Lung (tissue), 12 donors: Measurements from ENCODE around the gene NUBPL. TPM values are rescaled to one million over a fixed set of nuclear protein-coding genes. Genes with fewer than 3 reads are reported as not detected.

Experiments used
- ATAC-seq: fragments of 200-7000 bp; cut with Tn5 transposase; one replicate; pipeline ENCODE4 v1.9.1; 2020; ENCODE audit warnings: moderate number of reproducible peaks; ENCODE audit not compliant: insufficient read depth, low FRiP score
- DNase-seq, 3 donors: peaks; one replicate each; pipeline ENCODE4 v3.0.0-alpha.2; 2013 to 2017
- H3K27ac ChIP-seq, 2 donors: one replicate each; pipeline ENCODE4 v1.5.1; 2013; ENCODE audit warnings: mild to moderate bottlenecking in 2 of 2, moderate library complexity in 2 of 2, control low read depth in 1 of 2, inconsistent platforms in 1 of 2, low read depth in 1 of 2, low read length in 1 of 2
- H3K27me3 ChIP-seq, 3 donors: one replicate each; pipeline ENCODE4 v1.5.1; 2013; ENCODE audit warnings: low read length in 2 of 3; ENCODE audit not compliant: control insufficient read depth in 3 of 3, insufficient read depth in 3 of 3
- H3K36me3 ChIP-seq, 4 donors: one replicate each; pipeline ENCODE4 v1.5.1; 2013; ENCODE audit warnings: low read length in 4 of 4, mild to moderate bottlenecking in 1 of 4, moderate library complexity in 1 of 4; ENCODE audit not compliant: control insufficient read depth in 4 of 4, insufficient read depth in 4 of 4
- H3K4me1 ChIP-seq, 5 donors: one replicate each; pipeline ENCODE4 v1.5.1; 2013; ENCODE audit warnings: low read length in 5 of 5, mild to moderate bottlenecking in 2 of 5, moderate library complexity in 1 of 5; ENCODE audit not compliant: control insufficient read depth in 5 of 5, insufficient read depth in 5 of 5
- H3K4me3 ChIP-seq: one replicate; pipeline ENCODE4 v1.5.1; 2013; ENCODE audit warnings: mild to moderate bottlenecking, control low read depth, moderate library complexity
- H3K9ac ChIP-seq, 2 donors: one replicate each; pipeline ENCODE4 v1.5.1; 2013; ENCODE audit warnings: low read length in 2 of 2, control low read depth in 1 of 2; ENCODE audit not compliant: insufficient read depth in 1 of 2
- H3K9me3 ChIP-seq, 4 donors: one replicate each; pipeline ENCODE4 v1.5.1; 2013; ENCODE audit warnings: low read length in 3 of 4, mild to moderate bottlenecking in 1 of 4, moderate library complexity in 1 of 4; ENCODE audit not compliant: control insufficient read depth in 4 of 4, insufficient read depth in 3 of 4
- WGBS, 2 donors: extraction: QIAGEN DNeasy Blood & Tissue Kit; methylation state at CpG; one replicate each; pipeline ENCODE4 v1.1.7; 2013; 5-methylcytosine and 5-hydroxymethylcytosine counted together
- polyA plus RNA-seq, 2 donors: library from polyadenylated mRNA; stranded (reverse); fragments of 200-250 nt; gene quantifications; one replicate each; pipeline ENCODE4 v1.2.1, GENCODE V29; 2013
- total RNA-seq, 2 donors: library from RNA; depleted of rRNA in 1 of 2; stranded (reverse); fragments of >200 nt in 1 of 2; gene quantifications; one replicate each; pipeline ENCODE4 v1.2.1, GENCODE V29; 2014 to 2021
- TF ChIP-seq, protein P1 (sequence below): IDR thresholded peaks from 2 replicates; pipeline ENCODE4 v1.5.1; 2012; ENCODE audit warnings: mild to moderate bottlenecking; ENCODE audit errors: control extremely low read depth, extremely low read depth
- donor health status: control.
- donor health status: control.
- donor health status: Bipolar disorder and iron deficiency.
- donor health status: healthy.
- donor health status: DM: yes; HTN: yes; CAD: no.

NUBPL gene
- total and polyA plus RNA-seq, 4 donors: 3.0 to 20.9 (median 9.5) TPM

DNA sequence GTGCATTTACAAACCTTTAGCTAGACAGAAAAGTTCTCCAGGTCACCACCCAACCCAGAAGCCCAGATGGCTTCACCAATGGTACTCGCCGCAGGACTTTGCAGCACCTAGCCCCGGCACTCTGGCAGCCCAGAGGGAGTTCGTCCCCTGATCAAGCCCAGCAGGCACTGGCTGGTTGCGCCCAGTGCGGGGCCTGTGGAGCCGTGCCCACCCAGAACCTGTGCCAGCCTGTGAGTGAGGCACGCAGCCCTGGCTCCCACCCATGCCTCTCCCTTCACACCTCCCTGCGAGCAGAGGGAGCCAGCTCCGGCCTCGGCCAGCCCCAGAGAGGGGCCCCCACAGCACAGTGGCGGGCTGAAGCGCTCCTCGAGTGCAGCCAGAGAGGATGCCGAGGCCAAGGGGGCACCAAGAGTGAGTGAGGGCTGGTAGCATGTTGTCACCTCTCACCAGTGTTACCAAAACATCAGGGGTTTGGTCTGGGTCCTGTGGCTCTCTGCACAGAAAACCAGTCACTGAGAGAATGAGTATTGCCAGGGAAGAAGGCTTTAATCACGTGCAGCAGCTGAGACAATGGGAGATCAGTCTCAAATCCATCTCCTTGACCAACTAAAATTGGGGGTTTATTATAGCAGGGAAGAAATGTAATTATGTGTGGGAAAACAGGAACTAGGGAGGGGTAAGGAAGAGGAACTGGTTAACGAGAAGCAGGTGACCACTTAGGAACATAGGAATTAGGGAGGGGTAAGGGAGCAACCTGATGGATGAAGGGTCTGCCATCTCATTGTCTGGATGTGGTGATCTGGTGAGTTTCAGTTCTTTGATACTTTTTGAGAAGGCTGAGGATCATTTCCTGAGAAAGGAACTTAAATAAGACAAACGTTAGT is 151.3 kb downstream of the NUBPL start:
- TF ChIP-seq, protein P1, sequence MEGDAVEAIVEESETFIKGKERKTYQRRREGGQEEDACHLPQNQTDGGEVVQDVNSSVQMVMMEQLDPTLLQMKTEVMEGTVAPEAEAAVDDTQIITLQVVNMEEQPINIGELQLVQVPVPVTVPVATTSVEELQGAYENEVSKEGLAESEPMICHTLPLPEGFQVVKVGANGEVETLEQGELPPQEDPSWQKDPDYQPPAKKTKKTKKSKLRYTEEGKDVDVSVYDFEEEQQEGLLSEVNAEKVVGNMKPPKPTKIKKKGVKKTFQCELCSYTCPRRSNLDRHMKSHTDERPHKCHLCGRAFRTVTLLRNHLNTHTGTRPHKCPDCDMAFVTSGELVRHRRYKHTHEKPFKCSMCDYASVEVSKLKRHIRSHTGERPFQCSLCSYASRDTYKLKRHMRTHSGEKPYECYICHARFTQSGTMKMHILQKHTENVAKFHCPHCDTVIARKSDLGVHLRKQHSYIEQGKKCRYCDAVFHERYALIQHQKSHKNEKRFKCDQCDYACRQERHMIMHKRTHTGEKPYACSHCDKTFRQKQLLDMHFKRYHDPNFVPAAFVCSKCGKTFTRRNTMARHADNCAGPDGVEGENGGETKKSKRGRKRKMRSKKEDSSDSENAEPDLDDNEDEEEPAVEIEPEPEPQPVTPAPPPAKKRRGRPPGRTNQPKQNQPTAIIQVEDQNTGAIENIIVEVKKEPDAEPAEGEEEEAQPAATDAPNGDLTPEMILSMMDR: no peak
- Histone ChIP-seq H3K27me3 (no peaks in the 10 kb centered on the region), H3K36me3 (no peaks in the 10 kb centered on the region), H3K9ac (no peak overlapping the region), H3K9me3 (no peaks in the 10 kb centered on the region), H3K4me3 (no peak overlapping the region), H3K27ac (no peak overlapping the region), H3K4me1 (peaks cover 0 to 5% (median 0%) of the 10 kb centered on the region in 5 donors)
- 88 to 89% methylated on average over 18 of the region's 18 CpGs for WGBS, 2 donors
- ATAC-seq (no peak), DNase-seq (no peak)

DNA sequence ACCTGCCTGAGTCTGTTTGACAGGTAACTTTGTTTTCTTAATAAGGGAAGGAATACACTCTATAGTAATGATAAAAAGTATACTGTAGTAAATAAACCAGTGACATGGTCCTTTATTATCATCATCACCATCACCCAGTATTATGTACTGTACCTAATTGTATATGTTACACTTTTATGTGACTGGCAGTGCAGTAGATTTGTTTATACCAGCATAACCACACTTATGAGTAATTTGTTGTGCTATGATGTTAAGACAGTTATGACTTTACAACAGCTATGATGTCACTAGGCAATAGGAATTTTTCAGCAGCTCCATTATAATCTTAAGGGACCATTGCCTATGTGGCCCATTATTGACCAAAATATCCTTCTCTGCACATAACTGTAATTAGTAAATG is 155.0 kb downstream of the NUBPL start:
- Histone ChIP-seq H3K36me3 (no peaks in the 10 kb centered on the region), H3K9me3 (no peaks in the 10 kb centered on the region), H3K9ac (no peak overlapping the region), H3K4me1 (peaks cover 0 to 11% (median 0%) of the 10 kb centered on the region in 5 donors), H3K27ac (no peak overlapping the region), H3K4me3 (no peak overlapping the region), H3K27me3 (no peaks in the 10 kb centered on the region)
- TF ChIP-seq, protein P1: no peak
- ATAC-seq (no peak), DNase-seq (no peak)

DNA sequence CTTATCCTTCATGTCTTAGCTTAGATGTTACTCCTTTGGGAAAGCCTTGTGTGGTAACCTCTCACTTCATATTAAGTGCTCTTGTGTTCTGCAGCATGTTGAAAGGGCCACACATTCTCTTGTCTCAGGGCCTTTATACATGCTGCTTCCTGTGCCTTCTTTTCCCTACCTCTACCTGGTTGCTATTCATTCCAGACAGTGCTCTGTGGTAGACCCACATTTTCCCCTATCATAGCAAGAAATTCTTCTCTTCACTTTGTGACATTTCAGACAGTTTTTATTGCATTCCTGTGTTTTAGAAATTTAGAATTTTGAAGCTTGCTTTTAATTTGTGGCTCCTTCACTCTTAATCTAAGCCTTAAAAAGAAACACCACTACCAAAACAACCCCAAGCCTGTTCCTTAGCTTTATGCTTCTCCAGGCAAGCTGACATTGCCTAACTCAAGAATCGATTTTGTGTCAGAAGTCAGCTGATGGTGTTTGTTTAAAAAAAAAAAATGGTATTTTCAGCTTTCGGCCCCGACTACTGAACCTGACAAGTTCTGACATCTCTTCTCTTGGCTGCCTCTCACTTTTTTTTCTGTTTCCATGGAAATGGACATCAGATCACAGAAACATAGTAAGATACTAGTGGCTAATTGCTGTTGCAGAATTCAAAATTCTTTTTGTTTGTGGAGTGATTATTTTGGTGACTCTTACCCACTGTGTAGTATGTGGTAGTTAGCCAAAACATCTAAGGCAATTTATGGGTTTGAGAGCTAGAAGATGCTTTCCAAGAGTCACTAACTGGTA is 156.3 kb downstream of the NUBPL start:
- ATAC-seq: no peak
- Histone ChIP-seq H3K27ac (no peak overlapping the region), H3K27me3 (no peaks in the 10 kb centered on the region), H3K4me3 (no peak overlapping the region), H3K36me3 (no peaks in the 10 kb centered on the region), H3K4me1 (peaks cover 0 to 11% (median 0%) of the 10 kb centered on the region in 5 donors), H3K9me3 (no peaks in the 10 kb centered on the region), H3K9ac (no peak overlapping the region)
- 78% methylated on average over 3 of the region's 3 CpGs for whole genome bisulfite sequencing, 2 donors
- TF ChIP-seq, protein P1: no peak
- peak in 2 of 3 donors; percentile 54 to 65 for DNase-seq
